ENCODE measurements around the gene ALDH3A2.

Gene ALDH3A2

DNA sequence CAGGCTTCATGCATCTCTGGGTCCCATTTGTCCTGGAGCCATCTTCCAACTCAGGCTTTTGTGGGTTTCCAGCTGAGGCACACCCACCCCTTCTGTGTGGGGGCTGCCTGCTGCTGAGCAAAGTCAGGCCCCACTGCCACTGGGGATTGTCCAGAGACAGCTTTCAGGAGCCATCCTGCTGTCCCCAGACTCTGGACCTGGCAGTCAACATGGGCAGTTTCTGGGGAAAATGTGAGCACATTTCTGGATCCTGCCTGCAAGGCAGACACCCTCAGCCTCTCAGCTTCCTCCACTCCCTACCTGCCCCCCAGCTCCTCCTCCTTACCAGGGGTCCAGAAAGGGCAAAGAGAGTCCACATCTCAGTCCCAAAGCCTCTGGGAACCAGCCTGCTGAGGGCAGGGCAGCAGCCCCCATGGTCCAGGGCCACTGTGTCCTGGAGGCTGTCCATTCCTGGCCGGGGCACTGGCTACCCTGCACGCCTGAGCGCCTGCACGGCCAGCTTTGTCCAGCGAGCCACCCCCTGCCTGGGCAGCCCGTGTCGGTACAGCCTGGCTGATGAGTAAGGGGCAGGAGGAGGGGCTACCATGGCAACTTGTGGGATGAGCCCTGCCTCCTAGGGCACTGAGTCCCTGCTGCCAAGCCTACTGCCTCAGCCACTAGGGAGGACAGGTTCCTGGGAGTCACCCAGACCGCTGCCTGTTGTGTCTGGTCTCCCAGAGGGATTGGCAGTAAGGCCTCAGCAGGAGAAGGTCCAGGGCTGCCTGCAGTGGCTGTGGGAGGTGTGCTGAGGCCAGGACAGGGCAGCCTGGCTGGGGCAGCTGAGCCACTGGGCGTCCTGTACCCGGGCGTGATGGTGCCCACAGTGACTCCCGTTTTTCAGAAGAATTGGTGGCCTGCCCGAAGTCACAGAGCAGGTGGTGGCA lies 67.8 kb downstream of the ALDH3A2 start, which contains the start of gene SLC47A2:
SLC47A2 (minus strand) TSS at position 477 of the 923 bp plus-strand sequence; CDS start at position 448, 29 bp downstream.
- no peak for DNase-seq (ENCODE audit: low read depth)
- H3K4me3 ChIP-seq (ENCODE audit: low read length), result no peak within 1 kb of the TSS
- TF ChIP-seq, protein P1, sequence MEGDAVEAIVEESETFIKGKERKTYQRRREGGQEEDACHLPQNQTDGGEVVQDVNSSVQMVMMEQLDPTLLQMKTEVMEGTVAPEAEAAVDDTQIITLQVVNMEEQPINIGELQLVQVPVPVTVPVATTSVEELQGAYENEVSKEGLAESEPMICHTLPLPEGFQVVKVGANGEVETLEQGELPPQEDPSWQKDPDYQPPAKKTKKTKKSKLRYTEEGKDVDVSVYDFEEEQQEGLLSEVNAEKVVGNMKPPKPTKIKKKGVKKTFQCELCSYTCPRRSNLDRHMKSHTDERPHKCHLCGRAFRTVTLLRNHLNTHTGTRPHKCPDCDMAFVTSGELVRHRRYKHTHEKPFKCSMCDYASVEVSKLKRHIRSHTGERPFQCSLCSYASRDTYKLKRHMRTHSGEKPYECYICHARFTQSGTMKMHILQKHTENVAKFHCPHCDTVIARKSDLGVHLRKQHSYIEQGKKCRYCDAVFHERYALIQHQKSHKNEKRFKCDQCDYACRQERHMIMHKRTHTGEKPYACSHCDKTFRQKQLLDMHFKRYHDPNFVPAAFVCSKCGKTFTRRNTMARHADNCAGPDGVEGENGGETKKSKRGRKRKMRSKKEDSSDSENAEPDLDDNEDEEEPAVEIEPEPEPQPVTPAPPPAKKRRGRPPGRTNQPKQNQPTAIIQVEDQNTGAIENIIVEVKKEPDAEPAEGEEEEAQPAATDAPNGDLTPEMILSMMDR (conservative IDR thresholded peaks at IDR 0.05; ENCODE audit: low read length), result no peak

DNA sequence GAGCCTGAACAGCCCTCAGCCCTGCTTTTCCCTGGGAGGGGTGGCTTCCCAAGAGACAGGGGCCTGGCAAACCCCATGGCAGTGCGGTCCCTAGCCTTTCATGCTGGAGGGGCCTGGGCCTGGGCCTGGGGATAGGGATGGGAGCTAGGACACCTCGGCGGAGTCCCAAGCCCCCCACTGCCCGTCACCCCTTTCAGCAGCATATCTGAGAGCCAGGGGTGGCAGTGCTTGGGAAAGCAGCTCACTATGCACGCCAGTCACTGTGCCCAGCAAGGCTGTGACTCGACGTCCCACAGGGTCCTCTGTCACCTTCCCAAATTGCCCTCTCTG lies 68.4 kb downstream of the ALDH3A2 start:
- TF ChIP-seq, protein P1 (conservative IDR thresholded peaks at IDR 0.05; ENCODE audit: low read length), result no peak

DNA sequence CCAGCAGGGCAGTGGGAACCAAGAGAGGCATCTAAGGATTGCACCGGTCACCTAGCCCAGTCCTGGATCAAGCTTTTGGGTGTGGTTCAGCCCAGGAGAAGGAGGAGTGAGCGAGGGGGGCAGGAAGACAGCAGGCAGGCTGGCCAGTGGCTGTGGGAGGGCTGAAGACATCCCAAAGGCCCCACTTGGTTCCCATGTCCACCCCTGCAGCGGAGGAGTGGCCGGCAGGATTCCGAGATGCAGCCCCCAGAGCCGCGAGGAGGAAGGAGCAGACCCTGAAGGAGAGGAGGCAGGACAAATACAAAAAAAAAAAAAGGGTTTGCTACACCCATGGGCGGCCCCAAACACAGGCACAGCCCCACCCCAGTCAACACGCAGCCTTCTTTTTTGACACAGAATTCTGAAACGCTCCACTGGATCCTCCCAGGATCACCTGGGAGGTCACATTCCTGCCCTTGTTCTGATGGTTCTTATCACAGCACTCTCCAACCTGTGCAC lies 68.9 kb downstream of the ALDH3A2 start:
- H3K4me3 ChIP-seq (ENCODE audit: low read length), result no peak overlapping the region
- TF ChIP-seq, protein P1 (conservative IDR thresholded peaks at IDR 0.05; ENCODE audit: low read length), result no peak
- no peak for DNase-seq (ENCODE audit: low read depth)

More for the DNA sequence above, 68.4 kb downstream of the ALDH3A2 start:
- H3K4me3 ChIP-seq (ENCODE audit: low read length), result no peak overlapping the region
- no peak for DNase-seq (ENCODE audit: low read depth)

DNA sequence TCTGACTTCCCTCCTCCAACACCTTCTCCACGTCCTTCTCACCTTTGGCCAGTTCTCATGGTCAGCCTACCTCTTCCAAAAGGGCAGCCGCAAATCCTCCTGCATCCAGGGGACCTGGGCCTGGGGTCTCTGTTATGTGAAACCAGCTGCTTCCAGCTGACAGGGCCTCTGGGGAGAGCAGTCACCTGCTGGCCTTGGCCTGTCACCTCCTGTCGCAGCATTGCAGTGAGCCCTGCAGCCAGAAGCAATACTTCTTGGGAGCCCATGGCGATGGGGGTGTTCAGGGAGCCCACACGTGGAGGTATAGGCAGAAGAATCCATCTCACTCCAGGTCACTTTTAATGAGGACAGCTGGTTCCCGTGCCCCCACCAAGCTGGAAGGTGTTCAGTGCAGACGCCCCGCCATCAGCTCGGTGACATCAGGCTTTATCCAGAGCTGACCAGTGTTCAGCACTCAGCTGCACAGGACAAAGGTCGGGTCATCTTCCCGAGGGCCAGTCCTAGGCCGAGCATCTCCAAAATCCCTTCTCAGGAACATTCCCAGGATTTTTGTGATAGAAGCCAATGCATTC lies 69.6 kb downstream of the ALDH3A2 start:
- no peak for DNase-seq (ENCODE audit: low read depth)
- TF ChIP-seq, protein P1 (conservative IDR thresholded peaks at IDR 0.05; ENCODE audit: low read length), result no peak
- no peak overlapping the region for H3K4me3 ChIP-seq (ENCODE audit: low read length)

DNA sequence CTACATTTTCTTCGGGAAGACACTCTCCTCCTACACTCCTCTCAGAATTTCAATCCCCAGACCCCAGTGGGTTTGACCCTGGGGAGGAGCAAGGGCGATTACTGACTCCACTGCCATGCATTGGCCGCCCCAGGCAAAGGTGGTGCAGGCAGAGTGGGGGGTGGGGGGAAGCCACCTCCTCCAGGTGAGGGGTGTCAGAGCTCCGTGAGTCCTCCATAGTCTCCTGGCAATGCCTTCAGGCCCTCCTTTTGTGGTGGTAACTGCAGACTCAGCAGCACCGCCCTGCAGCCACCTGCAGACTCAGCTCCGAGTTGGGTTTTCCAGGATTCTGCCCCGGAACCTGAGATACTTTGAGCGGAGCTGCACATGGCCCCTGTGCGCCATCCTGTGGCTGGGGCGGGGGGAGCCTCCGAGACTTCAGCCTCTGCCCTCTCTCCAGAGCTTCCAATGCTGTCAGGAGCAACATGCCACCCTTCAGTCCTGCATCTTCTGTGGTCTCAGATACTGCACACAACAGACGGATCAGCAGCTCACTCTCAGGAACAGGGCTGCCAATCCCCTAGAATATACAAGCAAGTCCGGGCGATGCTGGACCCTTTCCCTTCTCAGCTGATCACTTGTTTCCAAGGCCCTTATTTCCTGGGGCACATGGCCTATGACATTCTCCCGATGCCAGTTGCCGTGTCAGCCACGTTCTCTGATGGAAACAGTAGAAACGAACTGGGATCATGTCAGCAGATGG lies 70.2 kb downstream of the ALDH3A2 start:
- H3K4me3 ChIP-seq (ENCODE audit: low read length), result no peak overlapping the region
- no peak for DNase-seq (ENCODE audit: low read depth)
- TF ChIP-seq, protein P1 (conservative IDR thresholded peaks at IDR 0.05; ENCODE audit: low read length), result peak; percentile 11; the same call in 1 of the 2 replicates

DNA sequence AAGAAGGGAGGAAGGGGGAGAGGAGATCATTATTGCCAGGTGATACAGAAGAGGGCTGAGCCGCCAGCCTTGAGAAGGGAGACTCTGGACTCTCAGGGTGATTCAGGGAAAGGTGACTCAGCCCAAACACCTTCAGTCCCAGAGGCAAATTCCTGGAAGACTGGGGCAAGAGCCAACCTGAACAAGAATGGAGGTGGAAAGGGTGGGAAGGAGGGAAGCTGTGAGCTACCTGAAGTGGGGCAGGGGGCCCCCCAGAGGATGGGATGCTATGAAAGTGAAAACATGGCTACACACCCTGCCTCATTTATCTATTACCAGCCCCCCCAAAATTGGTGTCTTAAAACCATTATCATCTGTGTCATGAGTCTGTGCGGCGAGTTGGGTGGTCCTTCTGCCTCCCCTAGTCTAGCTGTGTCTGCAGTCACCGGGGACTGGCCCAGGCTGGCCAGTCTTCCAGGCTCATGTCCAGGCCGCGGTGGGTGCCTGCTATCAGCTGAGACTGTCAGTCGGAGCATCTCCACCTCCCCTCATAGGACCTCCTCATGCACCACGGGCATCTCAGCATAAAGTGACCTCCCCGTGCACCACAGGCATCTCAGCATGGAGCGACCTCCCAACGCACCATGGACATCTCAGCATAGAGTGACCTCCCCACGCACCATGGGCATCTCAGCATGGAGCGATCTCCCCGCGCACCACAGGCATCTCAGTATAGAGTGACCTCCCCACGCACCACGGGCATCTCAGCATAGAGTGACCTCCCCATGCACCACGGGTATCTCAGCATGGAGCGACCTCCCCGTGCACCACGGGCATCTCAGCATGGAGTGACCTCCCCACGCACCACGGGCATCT lies 71.0 kb downstream of the ALDH3A2 start:
- no peak overlapping the region for H3K4me3 ChIP-seq (ENCODE audit: low read length)
- TF ChIP-seq, protein P1 (conservative IDR thresholded peaks at IDR 0.05; ENCODE audit: low read length), result no peak
- DNase-seq (ENCODE audit: low read depth), result no peak
